DMS53 treated with DMSO at 0.1 percent for 48 hours (cell line): ENCODE data around the gene FHIT.
A peak's percentile ranks its signal among the peaks of the same experiment; 100 is the strongest.
"Not testable (repeated sequence)": the region's sequence is repeated elsewhere in the genome, so short reads cannot be mapped to it uniquely, and the experiment has no call there.

ENCODE experiments used
- DNase-seq: peaks from one replicate; lab custom pipeline; 2025; ENCODE audit not compliant: unreplicated experiment; lab: John Stamatoyannopoulos, UW

FHIT gene

GRCh38 chr3:60948488-60948887 is 302.8 kb downstream of the FHIT start:
- peak; percentile 18 for DNase-seq

- DNase-seq = no peak
Measured at GRCh38 chr3:60935709-60936108, 315.5 kb downstream of the FHIT start.

GRCh38 chr3:60933824-60934223 is 317.4 kb downstream of the FHIT start:
- no peak for DNase-seq

- DNase-seq = no peak
Measured at GRCh38 chr3:60932643-60933042, 318.6 kb downstream of the FHIT start.

- DNase-seq = no peak
Measured at GRCh38 chr3:60932170-60932569, 319.1 kb downstream of the FHIT start.

GRCh38 chr3:60931452-60931851 is 319.8 kb downstream of the FHIT start:
- DNase-seq = peak; percentile 3

- DNase-seq = no peak
Measured at GRCh38 chr3:60920519-60920918, 330.7 kb downstream of the FHIT start.

GRCh38 chr3:60919296-60919695 is 332.0 kb downstream of the FHIT start:
- DNase-seq = no peak

GRCh38 chr3:60917141-60917540 is 334.1 kb downstream of the FHIT start:
- DNase-seq = no peak

GRCh38 chr3:60916546-60916945 is 334.7 kb downstream of the FHIT start:
- DNase-seq = no peak

GRCh38 chr3:60913474-60913873 is 337.8 kb downstream of the FHIT start:
- no peak for DNase-seq

GRCh38 chr3:60912876-60913275 is 338.4 kb downstream of the FHIT start:
- DNase-seq = no peak

GRCh38 chr3:60912142-60912541 is 339.1 kb downstream of the FHIT start:
- DNase-seq = no peak

- no peak for DNase-seq
Measured at GRCh38 chr3:60909526-60909925, 341.7 kb downstream of the FHIT start.

GRCh38 chr3:60906283-60906682 is 345.0 kb downstream of the FHIT start:
- DNase-seq = no peak

GRCh38 chr3:60898321-60898720 is 352.9 kb downstream of the FHIT start:
- DNase-seq = no peak

- no peak for DNase-seq
Measured at GRCh38 chr3:60893946-60894345, 357.3 kb downstream of the FHIT start.

- DNase-seq = no peak
Measured at GRCh38 chr3:60890226-60890625, 361.0 kb downstream of the FHIT start.

- not testable (repeated sequence) for DNase-seq
Measured at GRCh38 chr3:60888952-60889351, 362.3 kb downstream of the FHIT start.

GRCh38 chr3:60887574-60887973 is 363.7 kb downstream of the FHIT start:
- no peak for DNase-seq

GRCh38 chr3:60886518-60886917 is 364.7 kb downstream of the FHIT start:
- no peak for DNase-seq

- DNase-seq = no peak
Measured at GRCh38 chr3:60884005-60884404, 367.2 kb downstream of the FHIT start.

GRCh38 chr3:60877188-60877587 is 374.1 kb downstream of the FHIT start:
- no peak for DNase-seq

GRCh38 chr3:60870396-60870795 is 380.9 kb downstream of the FHIT start:
- no peak for DNase-seq
